Stimulated activated naive CD8-positive, alpha-beta T cell treated with anti-CD3 and anti-CD28 coated beads, Interleukin-15, Interleukin-2, amounts not matched to agents 100 U/mL and 50 U/mL, for 24 hours (primary cell): ENCODE data around the gene TIRAP.
"Not testable (repeated sequence)": the region's sequence is repeated elsewhere in the genome, so short reads cannot be mapped to it uniquely, and the experiment has no call there.

Source experiments
- ATAC-seq: fragments of 150-1000 bp; cut with Tn5 transposase; one replicate; pipeline ENCODE4 v1.10.0; 2021
- DNase-seq: peaks from one replicate; pipeline ENCODE4 v3.0.0; 2021

The TIRAP gene, protein sequence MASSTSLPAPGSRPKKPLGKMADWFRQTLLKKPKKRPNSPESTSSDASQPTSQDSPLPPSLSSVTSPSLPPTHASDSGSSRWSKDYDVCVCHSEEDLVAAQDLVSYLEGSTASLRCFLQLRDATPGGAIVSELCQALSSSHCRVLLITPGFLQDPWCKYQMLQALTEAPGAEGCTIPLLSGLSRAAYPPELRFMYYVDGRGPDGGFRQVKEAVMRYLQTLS

DNA sequence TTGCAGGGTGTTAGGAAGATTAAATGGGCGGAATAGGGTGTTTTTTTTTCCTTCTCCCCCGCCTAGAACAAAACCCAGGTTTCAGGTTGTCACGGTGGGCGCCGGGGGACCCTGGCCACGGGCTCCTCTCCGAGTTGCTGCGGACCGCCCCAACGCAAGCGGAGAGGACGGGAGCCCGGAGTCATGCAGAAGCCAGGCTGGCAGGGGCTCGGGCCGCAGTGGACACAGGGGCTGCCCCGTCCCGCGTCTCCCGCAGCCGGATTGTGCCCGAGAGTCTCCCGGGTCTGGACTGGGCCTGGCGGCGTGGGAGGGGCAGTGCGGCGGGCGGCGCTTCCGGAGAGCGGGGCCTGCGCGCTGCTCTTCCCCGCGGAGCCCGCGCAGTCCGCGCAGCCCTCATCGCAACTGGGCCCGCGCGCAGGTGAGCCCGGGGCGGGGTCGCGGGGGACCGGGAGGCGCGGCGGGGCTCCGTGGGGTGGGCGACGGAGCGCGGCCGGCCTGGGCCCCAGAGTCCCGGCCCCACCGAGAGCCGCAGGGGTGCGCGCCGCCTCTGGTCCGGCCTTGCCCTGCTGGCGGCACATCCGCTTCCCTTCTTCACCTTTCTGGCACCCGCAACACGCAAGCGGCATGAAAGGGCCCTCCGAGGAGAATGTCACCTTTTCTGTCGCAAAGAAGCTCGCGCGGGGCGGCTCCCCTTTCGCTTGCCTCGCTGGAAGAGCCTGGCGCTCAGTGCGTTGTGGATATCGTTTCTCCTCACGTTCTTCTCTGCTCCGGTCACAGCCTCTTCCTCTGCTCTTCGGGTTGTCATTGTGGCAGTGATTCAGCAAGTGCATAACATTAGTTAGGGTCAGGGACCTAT lies at the start of gene TIRAP:
Gene TIRAP, plus strand, starts transcription at position 358 of the 856 bp plus-strand sequence. CDS start 7,802 bp downstream, outside the sequence.
- DNase-seq: peak; percentile 61
- ATAC-seq: peak; percentile 66

DNA sequence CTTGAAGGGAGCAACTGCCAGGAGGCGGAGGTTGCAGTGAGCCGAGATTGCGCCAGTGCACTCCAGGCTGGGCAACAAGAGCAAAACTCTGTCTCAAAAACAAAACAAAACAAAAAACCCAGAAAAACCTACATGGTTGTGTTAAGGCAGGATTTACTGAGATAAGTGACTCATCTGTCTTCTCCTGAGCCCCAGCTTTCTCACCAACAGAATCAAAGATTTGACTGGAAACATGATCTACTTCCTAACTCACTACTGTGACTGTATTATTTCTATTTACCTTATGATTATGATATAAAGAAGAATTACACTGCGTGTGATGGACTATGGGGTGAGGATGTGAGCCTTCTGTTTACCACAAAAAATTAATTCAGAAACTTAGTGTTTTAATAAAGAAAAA lies 49.5 kb upstream of the TIRAP start:
- DNase-seq (no peak), ATAC-seq (no peak)

DNA sequence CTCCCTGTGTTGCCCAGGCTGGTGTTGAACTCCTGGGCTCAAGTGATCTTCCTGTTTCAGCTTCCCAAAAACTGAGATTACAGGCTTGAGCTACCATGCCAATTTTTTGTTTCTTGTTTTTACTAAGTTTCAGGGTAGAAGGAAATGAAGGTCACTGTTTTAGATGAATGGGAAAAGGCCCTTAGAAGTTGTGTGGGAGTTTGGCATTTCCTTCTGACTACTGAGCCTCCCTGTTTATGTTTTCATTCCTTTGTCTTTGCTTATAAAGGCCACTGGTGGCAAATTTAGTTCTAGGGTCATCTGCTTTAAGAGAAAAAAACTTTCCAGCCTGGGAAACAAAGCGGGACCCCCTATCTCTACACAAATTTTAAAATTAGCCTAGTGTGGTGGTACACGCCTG lies 36.3 kb upstream of the TIRAP start:
- ATAC-seq: no peak
- no peak for DNase-seq

DNA sequence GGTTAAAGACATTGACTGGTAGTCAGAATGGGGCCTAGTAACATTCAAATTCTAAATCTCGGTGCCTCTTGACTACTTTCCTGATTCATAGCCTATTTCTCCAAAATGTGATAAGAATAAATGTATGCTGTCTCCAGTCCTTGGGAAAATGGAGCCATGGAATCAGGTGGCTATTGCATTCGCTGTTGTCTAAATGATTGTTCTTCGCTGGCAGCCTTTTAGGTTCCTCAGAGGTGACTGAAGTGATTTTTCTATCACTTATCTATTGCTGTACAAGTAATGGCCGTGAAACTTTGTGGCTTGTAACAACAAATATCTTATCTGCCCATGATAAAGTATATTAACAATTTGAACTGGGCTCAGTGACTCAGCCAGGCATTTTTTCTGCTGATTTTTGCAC lies 29.6 kb upstream of the TIRAP start:
- ATAC-seq (no peak), DNase-seq (no peak)

DNA sequence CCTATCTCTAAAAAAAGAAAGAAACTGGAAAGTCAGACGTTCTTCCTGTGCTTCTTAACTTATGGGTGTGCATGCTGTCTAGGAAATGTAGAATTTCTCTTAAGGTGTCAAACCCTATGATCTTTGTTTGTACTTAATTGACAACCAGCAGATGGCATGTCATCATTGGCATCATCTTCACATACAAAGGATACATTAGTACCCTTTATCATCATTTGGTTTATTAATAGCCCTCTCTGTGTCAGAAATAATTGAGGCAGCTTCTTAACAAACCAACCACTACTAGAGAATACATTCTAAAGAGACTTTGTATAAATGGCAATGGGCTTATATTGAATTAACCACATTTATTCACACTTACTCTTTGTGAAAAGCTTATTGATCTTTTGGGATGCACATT lies 28.1 kb upstream of the TIRAP start:
- no peak for DNase-seq
- ATAC-seq: no peak

DNA sequence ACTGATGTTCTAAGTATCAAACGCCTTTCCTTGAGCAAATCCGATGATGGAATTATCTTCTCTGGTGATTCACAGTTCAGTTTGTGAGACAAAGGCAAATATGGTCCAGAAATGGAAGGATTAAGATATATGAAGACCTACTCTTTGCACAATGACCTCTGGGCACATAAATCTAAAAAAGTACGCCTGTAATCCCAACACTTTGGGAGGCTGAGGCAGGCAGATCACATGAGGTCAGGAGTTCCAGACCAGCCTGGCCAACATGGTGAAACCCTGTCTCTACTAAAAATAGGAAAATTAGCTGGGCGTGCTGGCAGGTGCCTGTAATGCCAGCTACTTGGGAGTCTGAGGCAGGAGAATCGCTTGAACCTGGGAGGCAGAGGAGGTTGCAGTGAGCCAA lies 27.4 kb upstream of the TIRAP start:
- not testable (repeated sequence) for ATAC-seq, DNase-seq

DNA sequence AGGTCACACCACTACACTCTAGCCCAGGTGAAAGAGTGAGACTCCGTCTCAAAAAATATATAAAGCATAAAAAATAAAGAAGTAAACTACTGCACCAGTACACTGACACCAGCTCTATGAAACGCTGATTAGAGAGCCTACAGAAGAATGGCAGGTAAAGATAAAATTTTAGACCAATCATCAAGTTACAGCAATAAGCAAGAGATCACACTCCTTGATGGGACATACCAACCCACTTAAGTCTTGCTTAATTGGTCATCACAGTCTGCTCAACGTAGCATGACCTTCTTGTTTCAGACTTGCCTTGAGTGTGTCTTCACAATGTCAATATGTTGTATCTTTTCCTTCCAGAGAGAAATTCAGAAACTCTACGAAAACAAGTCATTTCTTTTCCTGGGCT lies 26.7 kb upstream of the TIRAP start:
- DNase-seq: no peak

DNA sequence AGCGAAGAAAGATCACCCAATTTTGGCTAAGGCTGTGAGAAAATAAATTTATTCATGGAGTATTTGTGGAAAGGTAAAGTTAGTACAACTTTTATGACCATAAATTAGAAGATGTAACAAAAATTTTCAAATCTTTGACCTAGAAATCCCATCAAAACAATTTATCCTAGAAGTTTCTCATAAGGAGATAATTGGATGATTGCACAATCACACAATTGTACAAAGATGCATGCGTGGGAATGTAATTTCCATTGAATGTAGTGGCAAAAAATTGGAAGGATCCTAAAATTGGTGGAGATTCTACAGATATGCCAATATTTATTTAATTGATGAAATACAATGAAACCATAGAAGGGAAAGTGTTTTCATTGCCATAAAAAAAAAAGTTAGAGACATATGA lies 25.7 kb upstream of the TIRAP start:
- DNase-seq (no peak), ATAC-seq (no peak)

More for the DNA sequence above, 26.7 kb upstream of the TIRAP start:
- ATAC-seq: no peak

DNA sequence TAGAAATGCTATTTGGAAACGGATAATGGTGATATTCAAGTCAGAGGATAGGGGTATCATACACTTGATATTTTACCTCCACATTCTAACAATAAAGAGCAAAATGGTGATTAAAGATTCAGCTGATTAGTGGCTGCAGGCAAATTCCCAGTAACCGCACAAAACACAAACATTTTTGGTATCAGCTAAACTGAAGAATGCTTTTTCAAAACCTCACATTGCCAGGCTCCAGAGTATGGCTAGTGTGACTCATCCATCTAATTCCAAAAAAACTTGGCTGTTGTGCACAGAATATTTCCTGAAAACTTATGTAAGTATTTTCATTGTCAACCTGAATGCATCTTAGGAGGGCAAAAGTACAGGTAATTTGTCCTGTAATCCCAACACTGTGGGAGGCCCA lies 25.1 kb upstream of the TIRAP start:
- ATAC-seq (no peak), DNase-seq (no peak)

DNA sequence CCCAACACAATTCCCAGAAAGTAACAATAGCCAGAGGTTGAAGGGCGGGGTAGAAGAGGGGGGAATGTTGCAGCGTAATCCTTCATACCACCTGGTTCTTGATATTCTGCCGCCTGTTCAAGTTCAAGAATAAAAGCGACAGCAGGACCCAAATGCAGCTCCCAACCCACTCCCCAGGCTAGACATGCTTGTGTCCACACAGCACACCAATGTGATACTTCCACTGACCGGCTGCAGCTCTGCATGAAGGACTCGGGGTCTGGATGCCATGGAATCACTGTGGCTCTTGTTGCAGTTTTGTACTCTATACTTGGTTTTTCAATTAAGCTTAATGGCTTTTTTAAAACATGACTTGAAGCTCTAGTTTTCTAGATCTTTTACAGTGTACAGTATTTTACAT lies 20.7 kb upstream of the TIRAP start:
- no peak for ATAC-seq
- DNase-seq: no peak

DNA sequence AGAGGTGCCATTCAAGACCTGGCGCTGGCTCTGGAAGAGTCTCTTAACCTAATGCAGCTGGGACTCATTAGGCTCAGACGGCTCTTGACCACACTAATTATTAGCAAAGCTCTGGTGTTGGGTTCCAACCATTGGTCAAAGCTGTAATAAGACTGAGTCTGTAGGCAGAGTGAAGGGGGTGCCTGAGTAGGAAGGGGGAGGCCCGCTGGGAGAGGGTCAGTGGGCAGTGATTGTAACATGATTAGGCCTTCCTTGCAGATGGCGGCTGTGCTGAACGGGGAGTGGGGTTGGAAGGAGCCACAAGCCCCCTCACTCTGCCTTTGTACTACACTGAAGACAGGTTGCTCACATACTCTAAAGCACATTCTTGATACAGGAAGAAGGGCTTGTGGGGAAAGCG lies 19.4 kb upstream of the TIRAP start:
- DNase-seq (no peak), ATAC-seq (no peak)

DNA sequence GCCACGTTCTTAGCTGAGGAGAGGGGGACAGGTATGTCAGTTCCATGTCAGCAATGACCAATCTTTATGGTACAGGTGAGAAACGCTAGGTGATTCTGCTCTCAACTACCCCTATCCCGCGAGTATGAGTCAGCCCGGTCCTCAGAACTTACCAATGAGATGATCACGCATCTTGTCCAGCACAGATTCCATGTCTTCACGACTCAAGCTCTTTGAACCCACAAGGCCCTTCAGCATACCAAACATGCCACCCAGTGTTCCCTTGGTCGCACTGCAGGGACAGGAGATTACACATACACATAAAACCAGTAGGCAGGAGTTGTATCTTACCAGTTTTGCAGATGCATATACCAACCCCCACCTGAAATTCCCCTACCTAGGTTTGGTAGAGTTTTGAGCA lies 17.1 kb upstream of the TIRAP start:
- ATAC-seq (no peak), DNase-seq (no peak)

DNA sequence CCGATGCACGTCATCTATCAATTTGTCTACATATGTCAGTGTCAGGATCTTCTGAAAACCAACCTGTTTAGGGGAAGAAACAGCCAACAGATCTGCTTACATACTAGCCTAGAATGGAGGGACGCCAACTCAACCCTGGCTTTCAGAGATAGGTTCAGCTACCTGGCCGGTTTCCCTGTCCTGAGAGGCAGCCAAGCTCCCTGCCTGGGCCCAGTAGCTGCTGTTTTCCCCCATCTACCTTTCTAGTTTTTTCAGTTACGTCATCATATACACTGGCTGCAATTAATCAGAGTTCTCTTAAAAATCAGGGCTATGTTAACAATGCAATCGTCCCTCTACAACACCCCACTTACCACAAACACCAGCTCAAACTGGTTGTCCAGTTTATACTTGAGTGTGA lies 15.2 kb upstream of the TIRAP start:
- DNase-seq: no peak
- no peak for ATAC-seq

DNA sequence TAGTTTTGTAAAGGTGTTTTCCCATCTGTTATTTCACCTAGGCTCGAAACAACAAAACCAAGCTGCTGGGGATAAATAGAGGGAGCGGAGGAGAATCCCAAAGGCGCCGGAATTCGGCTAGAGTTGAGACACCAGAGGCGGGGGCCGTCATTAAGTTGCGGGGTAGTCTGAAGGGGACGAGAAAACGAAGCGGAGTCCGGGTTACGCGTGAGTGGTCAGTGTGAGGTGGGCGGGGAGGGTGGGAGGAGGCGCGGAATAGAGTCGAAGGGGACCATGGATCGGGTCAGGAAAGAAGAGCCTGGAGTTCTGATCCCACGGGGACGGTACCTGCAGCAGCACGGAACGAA lies 14.6 kb upstream of the TIRAP start:
- ATAC-seq (no peak), DNase-seq (no peak)

DNA sequence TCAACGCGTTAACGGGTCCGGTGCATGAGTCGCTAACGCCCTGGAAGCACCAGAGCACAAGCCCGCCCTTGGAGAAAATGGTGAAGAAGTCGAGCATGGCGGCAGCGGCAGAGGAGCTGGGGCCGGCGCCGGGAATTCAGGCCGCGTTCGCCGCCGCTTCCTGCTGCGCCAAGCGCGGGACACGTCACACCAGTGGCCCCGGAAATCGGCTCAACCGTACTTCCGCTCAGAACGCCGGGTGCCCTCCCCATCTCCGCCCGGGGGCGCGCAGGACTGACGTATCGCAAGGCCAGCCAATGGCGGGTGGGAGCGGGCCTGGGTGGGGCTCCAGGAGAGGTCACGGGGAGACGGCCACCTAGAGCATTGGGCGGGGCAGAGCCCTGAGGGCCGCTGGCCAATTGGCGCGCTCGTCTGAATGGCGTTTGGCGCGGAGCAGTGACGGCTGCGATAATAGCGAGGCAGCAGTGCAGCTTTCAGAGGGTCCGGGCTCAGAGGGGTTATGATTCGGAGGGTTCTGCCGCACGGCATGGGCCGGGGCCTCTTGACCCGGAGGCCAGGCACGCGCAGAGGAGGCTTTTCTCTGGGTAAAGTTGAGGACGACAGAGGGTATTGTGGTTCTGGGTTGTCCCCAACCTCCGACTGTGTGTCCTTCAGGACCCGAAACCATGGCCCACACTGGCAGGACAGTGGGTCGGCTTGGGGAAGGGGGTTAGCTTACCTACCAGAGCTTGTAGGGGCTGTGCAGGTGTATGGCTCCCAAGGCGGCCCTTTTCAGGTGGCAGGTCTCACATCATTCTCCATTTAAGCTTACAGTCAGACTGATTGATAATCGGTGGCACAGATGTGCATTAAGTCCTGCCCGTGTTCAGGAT lies 13.9 kb upstream of the TIRAP start, which contains the start of the genes FOXRED1 and SRPRA:
Gene FOXRED1, plus strand, starts transcription at position 447 of the 872 bp plus-strand sequence. Its CDS starts 53 bp downstream, at position 500.
Gene SRPRA, minus strand, starts transcription at position 188 of the 872 bp plus-strand sequence. Its CDS starts 91 bp downstream, at position 97.
- peak; percentile 100 for DNase-seq
- ATAC-seq: peak; percentile 99

DNA sequence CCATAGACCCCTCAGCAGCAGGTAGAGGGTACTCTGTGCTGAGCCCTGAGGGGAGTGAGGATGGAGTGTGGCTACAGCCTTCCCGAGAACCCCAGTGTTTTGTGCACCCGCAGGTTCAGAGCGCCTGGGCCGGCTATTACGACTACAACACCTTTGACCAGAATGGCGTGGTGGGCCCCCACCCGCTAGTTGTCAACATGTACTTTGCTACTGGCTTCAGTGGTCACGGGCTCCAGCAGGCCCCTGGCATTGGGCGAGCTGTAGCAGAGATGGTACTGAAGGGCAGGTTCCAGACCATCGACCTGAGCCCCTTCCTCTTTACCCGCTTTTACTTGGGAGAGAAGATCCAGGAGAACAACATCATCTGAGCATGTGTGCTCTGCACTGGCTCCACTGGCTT lies 5.6 kb upstream of the TIRAP start:
- DNase-seq: no peak
- ATAC-seq: no peak

DNA sequence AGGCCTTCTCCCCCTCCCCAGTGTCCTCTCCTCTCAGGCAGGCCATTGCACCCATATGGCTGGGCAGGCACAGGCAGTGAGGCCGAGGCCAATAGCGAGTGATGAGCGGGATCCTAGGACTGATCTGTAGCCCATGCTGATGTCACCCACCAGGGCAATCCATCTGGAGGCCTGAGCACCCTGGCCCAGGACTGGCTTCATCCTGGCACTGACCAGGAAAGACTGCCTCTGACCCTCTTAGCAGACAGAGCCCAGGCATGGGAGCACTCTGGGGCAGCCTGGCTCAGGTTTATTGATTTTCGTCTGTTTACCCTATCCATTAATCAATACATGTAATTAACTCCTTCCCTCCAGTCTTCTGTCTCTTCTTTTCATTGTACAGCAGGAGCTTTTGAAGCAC lies 5.1 kb upstream of the TIRAP start:
- no peak for ATAC-seq
- DNase-seq: no peak

DNA sequence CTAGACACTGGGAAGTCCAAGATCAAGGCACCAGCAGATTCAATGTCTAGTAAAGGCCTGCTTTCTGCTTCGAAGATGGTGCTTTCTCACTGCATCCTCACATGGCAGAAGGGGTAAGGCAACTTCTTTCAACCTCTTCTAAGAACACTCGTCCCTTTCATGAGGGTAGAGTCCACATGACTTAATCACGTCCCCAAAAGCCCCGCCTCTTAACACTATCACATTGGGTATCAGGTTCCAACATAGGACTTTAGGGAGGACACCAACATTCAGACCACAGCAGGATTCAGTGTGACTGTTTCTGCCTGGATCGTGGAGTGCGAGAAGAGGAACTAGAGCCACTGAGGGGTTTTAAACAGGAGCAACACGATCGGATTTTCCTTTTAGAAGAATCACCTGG lies 3.7 kb upstream of the TIRAP start:
- DNase-seq: no peak
- ATAC-seq: no peak

DNA sequence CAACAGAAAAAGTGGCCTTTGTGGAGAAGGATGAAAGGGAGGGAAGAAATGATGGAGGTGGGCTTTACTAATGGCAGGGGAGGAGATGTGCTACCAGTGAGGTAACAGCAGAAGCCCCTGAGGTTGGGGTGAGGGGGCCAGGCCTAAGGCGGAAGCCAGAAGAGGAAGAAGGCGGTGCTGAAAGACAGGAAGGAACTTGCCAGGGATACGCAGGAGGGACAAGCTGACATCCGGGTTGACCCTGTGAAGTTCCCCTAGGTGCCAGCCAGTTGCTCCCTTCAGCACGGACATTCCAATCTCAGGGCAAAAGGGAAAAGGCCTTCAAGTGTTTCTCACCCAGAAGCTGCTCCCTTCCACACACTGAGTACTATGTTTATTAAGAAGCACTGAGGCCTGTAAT lies 2.3 kb upstream of the TIRAP start:
- DNase-seq: no peak

DNA sequence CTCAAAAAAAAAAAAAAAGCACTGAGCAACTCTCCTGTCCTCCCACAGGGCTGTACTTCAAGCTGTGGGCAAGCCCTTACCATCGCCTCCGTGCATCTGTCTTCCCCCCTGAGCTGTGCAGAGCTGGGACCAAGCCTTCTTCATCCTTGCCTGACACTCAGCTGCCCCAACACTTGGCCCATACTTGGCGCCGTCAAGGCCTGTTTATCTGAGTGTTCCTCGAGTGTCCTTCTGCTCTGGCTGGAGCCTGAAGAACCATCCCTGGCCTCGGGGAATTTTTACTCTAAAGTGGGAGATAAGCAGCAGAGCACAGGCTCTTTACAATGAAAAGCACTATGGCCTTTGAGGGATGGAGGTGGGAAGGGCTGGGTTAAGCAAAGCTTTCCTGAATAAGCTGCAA lies 1.6 kb upstream of the TIRAP start:
- ATAC-seq (no peak), DNase-seq (no peak)

More for the DNA sequence above, 2.3 kb upstream of the TIRAP start:
- no peak for ATAC-seq

DNA sequence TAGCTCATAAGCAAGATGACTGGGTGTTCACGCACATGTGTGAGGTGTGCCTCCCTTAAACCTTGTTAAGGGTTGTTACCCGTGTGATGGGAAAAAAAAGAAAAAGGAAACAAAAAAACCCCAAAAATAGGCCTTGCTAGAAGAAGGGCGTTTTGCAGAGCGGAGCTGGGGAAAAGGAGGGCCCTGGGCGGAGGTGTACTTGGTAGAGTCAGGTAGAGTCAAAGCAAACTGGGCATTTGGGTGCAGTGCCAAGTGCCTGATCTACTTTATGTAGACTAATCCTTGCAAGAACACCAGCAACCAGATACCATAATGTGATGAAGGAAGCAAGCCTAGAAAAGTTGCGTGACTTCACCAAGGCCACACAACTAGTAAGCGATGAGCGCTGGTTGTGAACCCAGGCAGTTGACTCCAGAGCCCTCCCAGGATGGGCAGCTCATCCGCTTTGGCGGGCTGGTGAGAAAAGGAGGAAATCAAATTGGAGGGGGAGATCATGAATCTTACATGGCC lies 1.2 kb upstream of the TIRAP start:
- DNase-seq (no peak), ATAC-seq (no peak)

DNA sequence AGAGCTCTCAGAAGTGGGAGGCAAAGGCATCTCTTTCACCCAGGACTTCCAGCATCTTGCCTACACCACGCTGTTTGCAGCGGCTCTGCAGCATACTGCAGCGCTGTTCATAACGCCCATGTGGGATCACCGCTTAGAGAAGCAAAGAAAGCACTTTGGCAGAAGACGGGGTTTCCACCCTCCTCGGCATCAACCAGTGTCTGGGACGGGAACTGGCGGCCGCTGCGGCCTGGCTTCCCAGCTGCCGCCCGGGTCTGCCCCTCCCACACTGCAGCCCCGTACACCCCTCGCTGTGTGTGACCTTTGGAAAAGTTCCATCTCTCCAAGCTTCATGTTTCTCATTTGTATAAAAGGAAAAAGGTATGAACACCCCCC lies 545 bp upstream of the TIRAP start:
- DNase-seq: peak; percentile 51
- ATAC-seq: peak; percentile 21
